ENCODE results near the gene DSC3.
"Not testable (repeated sequence)": the region's sequence is repeated elsewhere in the genome, so short reads cannot be mapped to it uniquely, and the experiment has no call there.

The DSC3 gene

DNA sequence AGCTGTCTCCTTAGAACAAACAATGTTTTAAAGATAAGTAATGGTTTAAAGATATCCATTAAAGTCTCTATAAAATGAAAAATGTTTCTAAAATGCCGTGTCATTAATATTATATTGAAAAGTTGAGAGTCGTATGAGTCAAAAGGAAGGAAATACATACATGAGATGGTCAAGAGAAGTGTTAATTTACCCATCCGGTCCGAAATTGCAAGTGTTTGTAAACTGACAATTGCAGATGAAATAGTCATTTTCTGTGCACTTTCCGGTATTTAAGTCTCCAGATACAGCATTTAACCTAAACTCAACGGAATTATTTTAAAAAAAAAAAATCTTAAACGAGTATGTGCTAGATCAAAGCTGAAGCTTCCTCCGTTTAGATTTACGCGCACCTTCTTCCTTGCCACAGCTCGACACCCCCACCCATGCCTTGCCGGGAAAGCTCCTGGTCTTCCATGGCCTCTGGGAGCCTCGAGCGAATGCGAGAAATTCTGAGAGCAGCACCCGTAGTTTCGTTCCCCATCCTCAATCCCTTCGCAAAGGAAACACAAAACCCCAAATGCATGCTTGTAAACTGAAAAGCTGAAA lies 1.8 kb downstream of the DSC3 start:
- DNase-seq = no peak

DNA sequence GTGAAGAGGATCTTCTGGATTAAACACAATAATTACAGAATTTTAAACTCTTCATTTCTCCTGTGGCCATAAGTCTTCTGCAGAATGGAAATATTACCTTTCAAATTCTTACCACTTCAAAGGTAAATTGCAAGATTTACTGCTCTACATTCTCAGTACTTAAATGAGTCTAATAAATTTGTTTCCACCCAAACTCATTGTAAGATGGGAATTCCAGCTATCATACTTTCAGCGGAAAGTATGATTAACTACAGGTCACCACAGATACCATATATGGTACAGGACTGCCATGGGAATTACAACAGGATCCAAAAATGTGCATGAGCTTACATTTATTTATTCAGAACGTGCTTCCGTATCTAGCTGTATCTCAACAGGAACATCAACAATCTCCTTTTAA lies 3.1 kb downstream of the DSC3 start:
- DNase-seq = no peak

DNA sequence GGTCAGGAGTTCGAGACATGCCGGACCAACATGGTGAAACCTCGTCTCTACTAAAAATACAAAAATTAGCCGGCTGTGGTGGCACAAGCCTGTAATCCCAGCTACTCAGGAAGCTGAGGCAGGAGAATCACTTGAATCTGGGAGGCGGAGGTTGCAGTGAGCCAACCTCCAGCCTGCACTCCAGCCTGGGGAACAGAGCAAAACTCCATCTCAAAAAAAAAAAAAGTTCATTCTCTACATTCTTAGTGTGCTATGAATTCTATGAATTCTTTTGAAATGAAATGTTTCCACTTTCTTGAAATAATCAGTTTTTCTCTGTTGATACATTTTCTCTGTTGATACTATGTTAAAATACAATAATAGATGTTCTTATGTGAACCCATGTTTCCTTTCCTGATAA lies 4.9 kb downstream of the DSC3 start:
- DNase-seq = not testable (repeated sequence)

DNA sequence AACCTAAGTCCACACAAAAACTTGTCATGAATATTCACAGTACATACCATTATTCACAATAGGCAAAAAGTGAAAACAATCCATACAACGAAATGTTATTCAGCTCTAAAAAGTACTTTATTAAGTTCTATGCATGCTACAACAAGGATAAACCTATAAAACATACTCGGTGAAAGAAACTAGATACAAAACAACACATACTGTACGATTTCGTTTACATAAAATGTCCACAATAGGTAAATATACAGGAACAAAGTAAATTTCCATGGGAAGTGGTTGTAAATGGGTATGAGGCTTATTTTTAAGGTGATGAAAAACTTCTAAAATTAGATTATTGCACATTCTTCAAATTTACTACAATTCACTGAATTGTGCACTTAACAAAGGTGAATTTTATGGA lies 8.0 kb downstream of the DSC3 start:
- no peak for DNase-seq

DNA sequence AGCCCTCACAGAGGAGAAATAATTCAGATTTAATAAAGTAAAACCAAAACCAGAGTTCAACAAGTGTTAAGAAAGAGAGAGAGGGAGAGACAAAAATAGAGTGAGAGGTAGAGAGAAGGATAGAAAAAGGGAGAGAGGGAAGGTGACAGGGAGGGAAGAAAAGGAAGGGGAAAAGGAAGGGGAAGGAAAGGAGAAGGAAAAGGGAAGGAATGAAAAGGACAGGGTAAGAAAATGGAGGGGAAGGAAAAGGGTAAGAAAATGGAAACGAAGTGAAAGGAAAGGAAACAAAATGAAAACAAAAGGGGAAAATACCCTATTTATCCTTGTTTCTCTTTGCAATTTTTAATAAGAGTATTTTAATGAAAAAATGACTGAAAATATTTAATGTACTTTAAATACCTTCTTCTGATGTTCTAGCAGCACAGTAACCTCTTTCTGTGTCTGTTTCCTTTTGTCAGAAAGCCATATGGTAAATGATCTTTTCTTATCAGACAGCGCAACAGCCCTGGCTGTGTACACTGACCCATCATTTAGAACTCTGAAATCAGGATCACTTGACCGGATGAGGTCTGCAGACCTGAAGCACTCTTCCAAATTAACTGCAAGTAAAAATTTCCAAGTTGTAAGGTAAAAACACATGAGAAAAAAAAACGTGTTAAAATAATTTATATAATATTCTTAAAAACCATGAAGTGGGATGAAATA lies 11.8 kb downstream of the DSC3 start:
- DNase-seq = no peak

DNA sequence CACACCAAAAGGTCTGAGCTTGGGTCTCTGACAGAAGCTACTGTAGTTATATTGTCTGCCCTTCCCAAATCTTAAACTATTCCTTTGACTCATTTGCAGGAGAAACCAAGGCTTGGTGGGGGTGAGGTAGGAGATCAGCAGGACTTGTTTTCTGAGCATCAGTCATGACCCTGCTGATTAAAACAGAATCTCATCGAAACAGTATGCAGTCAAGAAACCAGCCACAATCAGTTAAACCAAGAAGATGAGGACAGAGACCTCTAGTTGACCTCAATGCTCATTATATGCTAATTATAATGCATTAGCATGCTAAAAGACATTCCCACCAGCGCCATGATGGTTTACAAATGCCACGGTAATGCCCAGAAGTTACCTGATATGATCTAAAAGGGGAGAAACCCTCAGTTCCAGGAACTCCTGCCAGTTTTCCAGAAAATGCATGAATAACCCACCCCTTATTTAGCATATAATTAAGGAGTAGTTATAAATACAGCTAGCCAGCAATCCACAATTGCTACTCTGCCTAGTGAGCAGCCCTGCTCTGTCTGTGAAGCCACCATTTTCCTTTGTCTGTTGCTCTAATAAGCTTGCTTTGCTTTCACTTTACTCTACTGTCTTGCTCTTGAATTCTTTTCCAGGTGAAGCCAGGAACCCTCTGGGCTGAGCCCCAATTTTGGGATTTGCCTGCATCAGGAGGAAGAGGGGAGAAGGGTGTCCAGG lies 26.7 kb downstream of the DSC3 start:
- DNase-seq = no peak

DNA sequence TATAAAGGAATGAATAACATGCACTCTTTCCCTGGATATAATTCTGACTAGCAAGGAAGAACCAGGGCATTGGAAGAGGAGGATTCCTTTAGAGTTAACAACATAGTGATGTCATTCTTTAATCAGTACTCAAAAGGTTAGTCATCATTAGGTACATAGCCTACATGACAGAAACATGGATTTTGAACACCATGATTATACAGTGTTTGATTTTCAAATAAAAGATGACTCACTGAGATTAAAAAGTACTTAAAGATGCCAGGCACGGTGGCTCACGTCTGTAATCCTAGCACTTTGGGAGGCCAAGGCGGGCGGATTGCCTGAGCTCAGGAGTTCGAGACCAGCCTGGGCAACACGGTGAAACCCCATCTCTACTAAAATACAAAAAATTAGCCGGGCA lies 31.1 kb downstream of the DSC3 start:
- not testable (repeated sequence) for DNase-seq

DNA sequence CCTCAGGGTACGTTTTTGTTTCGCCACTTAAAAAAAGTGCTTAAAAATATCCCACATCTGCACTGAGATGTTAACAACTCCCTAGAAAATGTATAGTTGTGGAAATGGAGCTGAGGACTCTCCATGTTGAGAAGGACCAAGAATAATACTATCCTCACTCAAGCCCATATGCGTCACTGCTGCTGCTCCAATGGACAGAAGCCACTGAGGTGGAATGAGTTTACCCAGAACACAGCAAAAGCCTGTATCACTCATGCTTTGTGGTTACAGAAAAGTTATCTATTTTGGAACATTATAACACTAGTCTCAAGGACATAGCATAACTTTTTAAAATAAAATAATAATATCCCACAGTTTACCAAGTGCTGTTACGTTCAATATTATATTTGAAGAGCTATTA lies 31.9 kb downstream of the DSC3 start:
- DNase-seq = no peak

DNA sequence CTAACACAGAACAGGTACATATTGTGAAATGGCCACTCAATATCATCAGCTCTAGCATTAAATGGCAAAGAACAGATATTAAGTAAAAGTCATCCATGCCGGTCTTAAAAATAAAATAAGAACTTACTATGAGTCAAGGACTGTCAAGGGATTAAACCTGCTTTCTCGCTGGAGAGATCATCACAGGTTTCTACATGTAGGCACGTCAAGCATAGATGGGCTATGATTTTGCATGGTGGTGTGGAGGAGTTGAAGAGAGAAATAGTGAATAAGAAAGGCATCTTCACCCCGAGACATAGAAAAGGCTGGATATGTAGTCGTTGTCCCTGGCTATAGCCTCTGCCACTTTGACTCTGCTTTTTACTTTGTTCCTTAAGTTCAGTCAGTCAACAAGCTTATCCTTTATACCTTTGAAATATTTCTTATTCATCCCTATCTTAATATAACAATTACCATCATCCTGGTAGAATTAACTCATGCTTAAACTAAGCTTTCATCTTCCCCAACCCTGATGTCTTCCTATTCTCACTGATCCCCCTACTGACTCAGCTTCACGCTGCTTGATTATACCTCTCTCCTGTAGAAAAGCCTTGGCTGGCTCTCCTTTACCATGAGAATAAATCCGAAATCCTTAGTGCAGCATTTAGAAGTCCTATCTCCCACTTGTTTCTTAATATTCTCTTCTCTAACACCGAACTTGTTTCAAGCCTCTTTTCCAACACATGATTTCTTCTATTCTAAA lies 42.5 kb downstream of the DSC3 start:
- no peak for DNase-seq

DNA sequence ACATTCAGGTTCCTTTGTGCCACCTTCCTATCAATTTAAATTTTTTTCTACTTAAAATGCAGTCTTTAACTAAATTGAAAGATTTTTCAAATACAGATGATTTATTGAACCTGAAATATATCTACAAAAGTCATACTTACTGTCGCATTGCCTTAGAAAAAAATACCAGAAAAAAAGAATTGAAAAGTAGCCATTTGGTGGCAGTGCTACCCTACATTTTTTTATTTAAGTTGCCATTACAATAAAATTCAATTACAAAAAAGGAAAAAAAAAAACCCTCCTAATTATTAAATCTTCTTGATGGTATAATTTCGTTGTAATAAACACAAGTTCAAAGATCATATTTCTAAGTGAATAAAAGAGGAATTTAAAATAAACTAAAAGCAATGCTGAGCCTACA lies 43.4 kb downstream of the DSC3 start:
- DNase-seq = no peak

DNA sequence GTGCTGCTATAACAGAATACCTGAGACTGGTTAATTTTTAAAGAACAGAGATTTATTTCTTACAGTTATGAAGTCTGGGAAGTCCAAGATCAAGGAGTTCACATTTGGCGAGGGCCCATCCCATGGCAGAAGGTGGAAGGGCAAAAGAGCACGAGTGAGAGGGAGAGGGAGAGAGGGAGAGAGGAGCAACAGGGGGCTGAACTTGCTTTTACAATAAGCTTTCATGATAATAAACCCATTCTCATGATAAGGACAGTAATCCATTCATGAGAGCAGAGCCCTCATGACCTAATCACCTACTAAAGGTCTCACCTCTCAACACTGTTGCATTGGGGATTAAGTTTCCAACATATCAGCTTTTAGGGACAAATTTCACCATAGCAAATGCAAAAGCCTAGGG lies 45.3 kb downstream of the DSC3 start:
- DNase-seq = no peak

DNA sequence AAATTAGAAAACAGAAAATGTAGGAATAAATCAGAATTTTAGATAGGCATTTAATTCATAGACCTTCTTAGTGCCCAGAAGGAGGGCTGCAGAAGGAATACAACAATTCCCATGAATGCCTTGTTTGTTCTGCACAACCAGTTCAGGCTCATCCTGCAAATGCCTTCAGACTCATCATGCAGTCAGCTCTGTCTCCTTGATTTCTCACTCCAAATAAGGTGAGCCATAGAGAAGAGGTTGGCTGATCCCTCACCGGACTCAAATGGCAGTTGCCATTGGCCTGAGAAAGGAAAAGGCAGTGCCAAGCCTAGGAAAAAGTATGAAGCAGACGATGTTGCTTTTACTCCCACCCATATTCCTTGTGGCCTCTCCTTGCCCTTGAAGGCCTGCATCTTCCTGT lies 50.3 kb downstream of the DSC3 start:
- DNase-seq = no peak

DNA sequence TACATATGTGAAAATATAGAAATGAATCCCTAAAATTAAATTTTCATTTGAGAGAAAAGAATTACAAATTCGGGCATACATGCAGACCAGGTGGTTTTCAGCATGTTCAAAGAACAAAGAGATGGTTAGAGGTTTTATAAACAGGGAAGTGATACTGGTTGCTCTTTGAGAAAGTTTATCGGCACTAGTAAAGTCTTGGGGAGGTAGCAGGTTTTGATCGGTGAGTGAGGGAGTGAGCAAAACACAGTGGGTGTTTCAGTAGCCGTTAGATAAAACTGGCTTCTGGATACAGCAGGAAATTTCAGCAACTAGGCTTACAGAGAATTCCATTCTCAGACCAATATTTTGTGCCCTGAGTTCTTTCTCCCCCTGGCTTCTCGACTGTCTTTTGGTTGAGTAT lies 51.1 kb downstream of the DSC3 start:
- no peak for DNase-seq

DNA sequence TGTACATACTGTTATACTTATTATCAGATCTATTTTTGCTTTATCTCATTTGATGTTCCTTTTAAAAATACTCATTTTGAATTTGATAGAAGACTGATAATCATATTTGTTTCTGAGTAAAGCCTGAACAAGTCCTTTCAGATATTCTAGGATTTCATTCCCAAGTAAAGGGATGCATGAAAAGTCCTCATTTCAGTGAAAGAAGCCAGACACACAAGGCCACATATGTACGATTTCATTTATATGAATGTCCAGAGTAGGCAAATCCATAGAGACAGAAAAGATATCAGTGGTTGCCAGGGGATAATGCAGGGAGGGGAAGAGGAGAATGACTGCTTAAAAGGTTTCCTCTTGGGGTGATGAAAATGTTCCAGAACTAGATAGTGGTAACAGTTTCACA lies 53.4 kb downstream of the DSC3 start:
- no peak for DNase-seq

DNA sequence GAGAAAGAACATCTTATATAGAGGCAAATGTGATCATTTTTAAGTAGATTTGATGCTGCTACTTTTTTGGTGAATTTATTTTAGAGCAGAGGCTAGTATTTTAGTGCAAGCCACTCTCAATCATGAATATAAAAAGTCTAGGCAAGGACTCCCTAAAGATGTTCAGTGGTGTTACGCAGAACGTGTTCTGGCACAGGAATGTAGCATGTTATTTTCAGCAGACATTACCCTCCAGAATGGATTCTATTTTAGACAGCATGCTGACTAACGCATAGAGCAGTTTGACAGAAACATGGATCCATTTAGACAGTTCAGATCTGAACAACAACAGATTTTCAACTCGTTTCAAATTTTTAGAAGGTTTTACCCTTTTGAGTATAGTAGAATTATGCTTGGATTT lies 54.1 kb downstream of the DSC3 start:
- DNase-seq = no peak

DNA sequence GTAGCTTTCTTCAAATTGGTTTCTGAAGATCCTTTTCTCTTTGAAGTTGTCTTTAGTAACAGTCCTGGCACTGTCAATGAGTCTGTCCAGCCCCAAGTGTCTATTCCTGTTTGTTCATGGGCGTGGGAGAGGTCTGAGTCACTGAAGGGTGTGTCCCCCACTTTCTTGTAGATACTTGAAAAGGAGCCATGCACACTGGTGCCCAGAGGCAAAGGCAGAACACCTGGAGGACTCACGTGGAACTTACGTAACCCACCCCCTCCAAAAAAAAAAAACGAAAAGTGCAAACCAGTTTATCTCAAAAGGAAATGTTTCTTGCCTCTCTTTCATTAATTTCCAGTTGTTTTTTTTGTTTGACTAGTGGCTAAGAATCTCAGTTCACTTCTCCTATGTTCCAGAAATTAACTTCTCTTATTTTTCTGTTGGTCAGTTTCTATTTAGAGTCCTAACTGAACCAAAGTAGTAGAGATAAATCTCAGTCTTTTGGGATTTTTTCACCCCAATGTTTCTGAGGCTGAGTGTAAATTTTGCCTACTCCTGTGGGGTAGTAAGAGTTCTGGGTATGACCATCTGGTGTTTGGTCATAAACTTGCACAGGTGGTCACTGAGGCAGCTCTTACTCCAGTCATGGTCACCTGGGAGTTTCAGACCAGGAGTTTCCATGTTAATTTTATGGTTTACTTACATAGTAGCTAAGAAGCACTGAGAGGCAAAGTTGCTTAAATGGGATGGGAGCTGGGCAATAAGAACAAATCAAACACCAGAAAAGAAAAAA lies 54.9 kb downstream of the DSC3 start:
- DNase-seq = no peak

DNA sequence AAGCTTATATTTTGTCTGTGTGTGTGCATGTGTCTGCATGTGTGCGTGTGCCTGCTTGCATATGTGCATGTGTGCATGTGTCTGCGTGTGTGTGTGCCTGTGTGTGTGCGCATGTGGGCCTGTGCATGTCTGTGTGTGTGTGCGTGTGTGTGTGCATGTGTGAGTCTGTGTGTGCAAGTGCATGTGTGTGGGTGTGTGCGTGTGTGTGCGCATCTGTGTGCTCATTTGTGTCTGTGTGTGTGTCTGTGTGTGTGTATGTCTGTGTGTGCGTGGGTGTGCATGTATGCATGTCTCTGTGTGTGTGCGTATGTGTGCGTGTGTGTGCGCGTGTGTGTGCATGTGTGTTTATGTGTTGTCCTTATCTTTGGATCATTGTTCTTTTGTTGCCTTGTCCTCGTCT lies 56.8 kb downstream of the DSC3 start:
- DNase-seq = no peak

DNA sequence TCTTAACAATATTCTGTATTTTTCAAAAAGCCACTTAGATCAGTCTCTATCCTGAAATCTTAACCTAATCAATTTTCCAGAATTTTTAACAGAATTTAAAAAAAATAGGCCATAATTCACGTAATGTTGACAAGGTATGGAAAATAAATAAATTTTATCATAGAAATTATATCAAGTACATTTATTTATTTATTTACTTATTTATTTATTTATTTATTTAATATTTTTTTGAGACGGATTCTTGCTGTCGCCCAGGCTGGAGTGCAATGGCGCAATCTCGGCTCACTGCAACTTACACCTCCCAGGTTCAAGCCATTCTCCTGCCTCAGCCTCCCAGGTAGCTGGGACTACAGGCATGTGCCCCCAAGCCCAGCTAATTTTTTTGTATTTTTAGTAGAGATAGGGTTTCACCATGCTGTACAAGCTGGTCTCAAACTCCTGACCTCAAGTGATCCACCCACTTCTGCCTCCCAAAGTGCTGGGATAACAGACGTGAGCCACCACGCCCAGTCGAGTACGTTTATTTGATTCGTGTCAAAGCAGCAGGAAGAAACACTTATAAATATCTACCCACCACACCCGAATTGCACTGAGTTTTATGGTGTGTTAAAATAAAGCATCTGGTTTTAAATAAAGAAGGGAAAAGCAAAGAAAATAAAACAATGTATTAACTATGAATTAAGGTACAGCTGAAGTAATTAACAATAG lies 60.1 kb downstream of the DSC3 start:
- DNase-seq = no peak

DNA sequence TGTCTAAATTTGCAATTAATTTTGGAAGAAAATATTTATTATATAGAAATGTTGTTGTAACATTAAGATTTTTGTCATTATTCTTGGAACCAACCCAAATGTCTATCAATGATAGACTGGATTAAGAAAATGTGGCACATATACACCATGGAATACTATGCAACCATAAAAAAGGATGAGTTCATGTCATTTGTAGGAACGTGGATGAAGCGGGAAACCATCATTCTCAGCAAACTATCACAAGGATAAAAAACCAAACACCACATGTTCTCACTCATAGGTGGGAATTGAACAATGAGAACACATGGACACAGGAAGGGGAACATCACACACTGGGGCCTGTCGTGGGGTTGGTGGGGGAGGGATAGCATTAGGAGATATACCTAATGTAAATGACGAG lies 64.5 kb downstream of the DSC3 start:
- DNase-seq = not testable (repeated sequence)

DNA sequence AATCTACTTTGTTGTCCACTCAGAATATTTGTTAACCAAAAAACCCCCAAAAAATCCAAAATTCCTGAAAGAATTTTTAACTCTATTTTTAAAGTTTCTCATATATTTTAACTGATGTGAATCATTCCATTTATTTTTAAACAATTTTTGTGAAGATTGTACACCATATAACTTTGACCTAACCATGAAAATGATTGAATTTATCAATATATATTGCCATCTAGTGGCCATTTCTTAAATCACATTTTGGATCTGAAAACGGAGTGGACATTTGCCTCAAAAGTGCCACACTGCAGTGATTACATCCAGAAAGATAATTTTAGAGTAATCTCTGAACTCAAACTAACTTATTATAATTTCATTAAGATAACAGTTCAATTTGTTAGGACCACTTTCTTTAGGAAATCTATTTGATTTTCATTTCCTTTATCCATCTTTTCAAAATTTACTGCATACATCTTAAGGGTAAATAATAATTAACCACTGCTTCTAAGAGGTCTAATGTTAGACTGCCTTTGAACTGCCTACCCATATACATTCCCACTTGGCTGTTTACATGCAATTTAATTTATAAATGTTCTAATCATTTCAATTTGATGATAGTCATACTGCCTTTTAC lies 71.1 kb downstream of the DSC3 start:
- DNase-seq = no peak

DNA sequence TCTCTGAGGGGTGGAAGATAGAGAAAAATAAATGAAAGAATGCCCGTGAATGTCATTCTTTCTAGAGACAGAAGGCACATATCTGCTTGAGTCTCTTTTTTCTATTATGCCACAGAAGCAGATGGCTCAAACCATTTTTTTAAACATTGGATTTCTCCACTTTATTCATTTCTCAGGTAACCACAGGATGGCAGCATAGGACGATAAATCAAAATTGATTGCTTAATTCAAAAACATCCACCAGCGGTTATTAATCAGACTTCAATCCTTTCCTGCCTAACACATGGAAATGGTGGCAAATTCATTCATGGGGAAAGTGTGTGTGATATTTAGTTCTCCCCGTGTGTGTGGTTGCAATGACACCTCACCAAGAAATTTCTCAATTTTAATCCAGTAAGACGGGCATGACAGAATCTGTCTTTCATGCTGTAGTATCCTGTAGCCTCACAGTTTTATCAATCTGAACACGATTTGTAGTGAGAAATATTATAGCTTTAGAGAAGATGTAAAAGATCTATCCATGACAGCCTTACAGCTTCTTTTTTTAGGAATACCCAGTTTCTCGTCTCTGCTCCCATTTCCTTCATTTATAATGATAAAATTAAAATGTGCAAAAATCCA lies 72.2 kb downstream of the DSC3 start:
- DNase-seq = no peak

All from T-helper 9 cell (primary cell).